SK-N-SH treated with all-trans-retinoic acid at 6 μM for 48 hours (cell line): ENCODE measurements around the gene NUP62CL.
A peak's percentile ranks its signal among the peaks of the same experiment; 100 is the strongest.

Experiments used
- ATAC-seq: fragments of 200-7000 bp; cut with Tn5 transposase; 3 replicates; pipeline ENCODE4 v1.9.1; 2020; ENCODE audit warnings: mild to moderate bottlenecking, moderate library complexity
- ARNTL ChIP-seq: fragments of 450-650 bp; formaldehyde crosslinking; IDR thresholded peaks from 2 replicates; pipeline ENCODE4 v1.5.0; 2020; ENCODE audit warnings: low read depth, mild to moderate bottlenecking, moderate library complexity, borderline replicate concordance
- BACH2 ChIP-seq: fragments of 250-450 bp; sonication (Bioruptor Pico); IDR thresholded peaks from 2 replicates; pipeline ENCODE4 v1.9.0; 2021; ENCODE audit warnings: mild to moderate bottlenecking, borderline replicate concordance
- CREB5 ChIP-seq: fragments of 250-450 bp; sonication (Bioruptor Pico); IDR thresholded peaks from 2 replicates; pipeline ENCODE4 v1.5.1; 2020; ENCODE audit warnings: low read depth, mild to moderate bottlenecking, moderate library complexity
- CSDC2 ChIP-seq: fragments of 250-450 bp; sonication (Bioruptor Pico); IDR thresholded peaks from 2 replicates; pipeline ENCODE4 v1.5.0; 2020; ENCODE audit warnings: mild to moderate bottlenecking, moderate library complexity
- ESRRG ChIP-seq: fragments of 250-450 bp; sonication (Bioruptor Pico); IDR thresholded peaks from 2 replicates; pipeline ENCODE4 v1.6.1; 2021; ENCODE audit warnings: mild to moderate bottlenecking
- GLIS3 ChIP-seq: fragments of 250-450 bp; sonication (Bioruptor Pico); IDR thresholded peaks from 2 replicates; pipeline ENCODE4 v1.5.0; 2020; ENCODE audit warnings: mild to moderate bottlenecking, moderate library complexity
- ISL1 ChIP-seq: fragments of 250-450 bp; sonication (Bioruptor Pico); IDR thresholded peaks from 2 replicates; pipeline ENCODE4 v2.1.2; 2022; ENCODE audit warnings: mild to moderate bottlenecking, moderate library complexity
- OSR1 ChIP-seq: fragments of 250-450 bp; sonication (Bioruptor Pico); IDR thresholded peaks from 2 replicates; pipeline ENCODE4 v1.8.0; 2022; ENCODE audit warnings: moderate library complexity, mild to moderate bottlenecking, inconsistent platforms
- PATZ1 ChIP-seq: fragments of 250-450 bp; sonication (Bioruptor Pico); IDR thresholded peaks from 2 replicates; pipeline ENCODE4 v1.8.0; 2020; ENCODE audit warnings: mild to moderate bottlenecking, moderate library complexity, borderline replicate concordance
- PPARA ChIP-seq: fragments of 250-450 bp; sonication (Bioruptor Pico); IDR thresholded peaks from 2 replicates; pipeline ENCODE4 v1.5.0; 2020; ENCODE audit warnings: mild to moderate bottlenecking, borderline replicate concordance
- RARB ChIP-seq: fragments of 250-450 bp; sonication (Bioruptor Pico); IDR thresholded peaks from 2 replicates; pipeline ENCODE4 v1.8.0; 2021; ENCODE audit warnings: mild to moderate bottlenecking, moderate library complexity
- SNAI2 ChIP-seq: fragments of 250-450 bp; sonication (Bioruptor Pico); IDR thresholded peaks from 2 replicates; pipeline ENCODE4 v1.5.0; 2020; ENCODE audit warnings: mild to moderate bottlenecking, moderate library complexity
- TOX ChIP-seq: fragments of 250-450 bp; sonication (Bioruptor Pico); IDR thresholded peaks from 2 replicates; pipeline ENCODE4 v1.8.0; 2021; ENCODE audit warnings: mild to moderate bottlenecking, moderate library complexity, borderline replicate concordance
- ZC3H10 ChIP-seq: fragments of 250-450 bp; sonication (Bioruptor Pico); IDR thresholded peaks from 2 replicates; pipeline ENCODE4 v1.5.1; 2021; ENCODE audit warnings: mild to moderate bottlenecking, moderate library complexity
- ZFP3 ChIP-seq: fragments of 250-450 bp; sonication (Bioruptor Pico); IDR thresholded peaks from 2 replicates; pipeline ENCODE4 v1.5.0; 2020; ENCODE audit warnings: mild to moderate bottlenecking, moderate library complexity
- ZFP30 ChIP-seq: fragments of 450-650 bp; formaldehyde crosslinking; IDR thresholded peaks from 2 replicates; pipeline ENCODE4 v1.5.0; 2022; ENCODE audit warnings: mild to moderate bottlenecking, moderate library complexity
- ZNF565 ChIP-seq: fragments of 450-650 bp; formaldehyde crosslinking; conservative IDR thresholded peaks from 2 replicates; pipeline ENCODE4 v1.5.0; 2020; ENCODE audit warnings: low read depth, mild to moderate bottlenecking, moderate library complexity
- ZNF70 ChIP-seq: fragments of 450-650 bp; formaldehyde crosslinking; IDR thresholded peaks from 2 replicates; pipeline ENCODE4 v1.5.0; 2020; ENCODE audit warnings: mild to moderate bottlenecking, moderate library complexity
- ZNF8 ChIP-seq: fragments of 450-650 bp; formaldehyde crosslinking; IDR thresholded peaks from 2 replicates; pipeline ENCODE4 v1.5.0; 2020; ENCODE audit warnings: mild to moderate bottlenecking, moderate library complexity
- TF ChIP-seq, protein P1 (sequence below): fragments of 250-450 bp; sonication (Bioruptor Pico); IDR thresholded peaks from 2 replicates; pipeline ENCODE4 v1.8.0; 2021; ENCODE audit warnings: low read depth, mild to moderate bottlenecking, moderate library complexity, borderline replicate concordance
- TF ChIP-seq, protein P2 (sequence below): fragments of 250-450 bp; sonication (Bioruptor Pico); IDR thresholded peaks from 2 replicates; pipeline ENCODE4 v1.5.0; 2020; ENCODE audit warnings: mild to moderate bottlenecking, moderate library complexity

The NUP62CL gene

DNA sequence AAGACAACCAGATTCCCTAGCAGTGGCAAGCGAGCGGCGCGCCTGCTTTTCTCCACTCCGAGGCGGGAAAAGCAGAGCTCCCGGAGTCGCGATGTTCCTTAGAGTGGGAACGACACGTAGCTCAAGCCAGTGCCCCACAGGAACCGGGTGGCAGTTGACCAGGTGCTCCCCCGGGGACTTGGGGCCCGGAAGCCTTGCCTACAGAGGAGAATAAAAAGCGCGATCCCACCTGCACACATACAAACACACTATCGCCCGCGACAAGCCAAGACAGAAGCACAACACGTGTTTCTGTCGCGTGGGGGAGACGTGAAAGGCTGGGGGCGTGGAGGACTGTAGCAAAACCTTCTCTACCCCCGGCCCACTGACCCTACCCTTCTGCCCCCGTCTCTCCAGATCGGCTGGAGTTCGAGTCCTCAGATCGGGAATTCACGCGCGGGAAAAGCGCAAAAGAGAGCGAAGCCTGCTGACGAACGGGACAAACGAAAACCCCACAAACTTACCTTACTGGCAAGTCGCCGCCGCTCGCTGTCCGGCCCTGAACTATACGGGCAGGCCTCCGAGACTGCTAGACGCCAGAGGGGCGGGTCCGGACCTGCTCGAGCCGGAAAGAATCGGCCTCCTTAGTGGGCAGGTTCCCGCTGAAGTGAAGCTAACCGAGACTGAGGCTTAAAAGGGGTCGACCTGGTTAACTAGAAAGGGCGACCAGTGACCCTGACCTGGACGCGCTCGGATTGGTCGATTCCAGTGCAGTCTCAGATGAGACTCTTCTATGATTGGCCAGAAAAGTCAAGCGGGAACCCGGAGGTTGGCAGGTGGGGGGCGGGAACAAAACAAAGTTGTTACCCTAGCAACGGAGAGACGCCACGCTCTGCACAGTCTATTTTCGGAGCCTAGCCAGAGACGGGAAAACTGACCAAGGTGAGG is at the start of gene NUP62CL, which contains the start of gene DNAAF6:
TSS of gene NUP62CL (minus strand) at position 664 of the 927 bp plus-strand sequence. CDS start 31,287 bp downstream, outside the sequence.
TSS of gene DNAAF6 (plus strand) at position 842 of the 927 bp plus-strand sequence. CDS start 6,265 bp downstream, outside the sequence.
- TF ChIP-seq OSR1 (CRISPR knock-in tag) (no peak), ZFP3 (no peak), ZC3H10 (no peak), ESRRG (CRISPR knock-in tag) (no peak), GLIS3 (no peak), SNAI2 (CRISPR knock-in tag) (no peak), ZNF565 (CRISPR knock-in tag) (no peak)
- peak; percentile 96 for ATAC-seq

- TF ChIP-seq ZFP3, result no peak
- no peak for TF ChIP-seq ZNF565 (CRISPR knock-in tag)
- no peak for TF ChIP-seq RARB (CRISPR knock-in tag)
- no peak for TF ChIP-seq ZNF8 (CRISPR knock-in tag)
- no peak for TF ChIP-seq OSR1 (CRISPR knock-in tag)
- no peak for TF ChIP-seq TOX (CRISPR knock-in tag)
- no peak for TF ChIP-seq ZC3H10
- no peak for TF ChIP-seq PATZ1 (CRISPR knock-in tag)
- TF ChIP-seq ARNTL (CRISPR knock-in tag), result no peak
- no peak for TF ChIP-seq CREB5 (CRISPR knock-in tag)
- no peak for TF ChIP-seq ZNF70 (CRISPR knock-in tag)
- TF ChIP-seq PPARA (CRISPR knock-in tag), result no peak
- no peak for TF ChIP-seq ZFP30 (CRISPR knock-in tag)
- no peak for ATAC-seq
These were observed 22.2 kb upstream of the NUP62CL start for GRCh38 chrX:107228486-107228819.

DNA sequence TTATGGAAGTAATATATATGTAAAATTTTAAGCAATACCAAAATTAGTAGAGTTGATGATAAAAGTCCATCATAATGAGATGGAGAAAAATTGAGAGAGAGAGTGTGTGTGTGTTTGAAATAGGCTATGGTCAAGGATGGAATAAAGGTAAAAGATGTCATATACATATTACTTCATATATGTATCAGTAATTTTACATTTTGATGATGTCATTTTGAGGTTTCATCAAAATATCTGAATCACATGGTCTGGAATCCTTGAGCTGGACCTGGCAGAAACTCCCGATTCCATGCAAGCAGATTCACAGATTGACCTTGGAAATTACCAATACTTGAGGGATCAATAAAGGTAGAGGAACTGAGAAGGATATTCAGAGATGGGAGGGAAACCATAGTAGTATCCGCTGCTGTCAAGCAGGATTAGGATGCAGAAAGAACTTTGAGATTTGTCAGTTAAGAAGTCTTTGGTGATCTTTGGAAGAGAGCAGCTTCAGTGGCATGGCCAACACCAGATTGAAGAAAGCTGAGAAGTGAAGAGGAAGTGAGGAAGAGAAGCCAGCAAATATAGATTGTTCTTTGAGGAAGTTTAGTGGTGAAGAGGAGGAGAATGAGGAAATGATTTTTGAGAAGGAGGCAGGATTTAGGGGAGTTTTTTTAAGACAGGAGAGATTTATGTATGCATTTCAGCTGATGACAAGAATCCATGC is 21.7 kb upstream of the NUP62CL start:
- no peak for TF ChIP-seq PPARA (CRISPR knock-in tag)
- TF ChIP-seq ZC3H10, result no peak
- TF ChIP-seq, protein P1, sequence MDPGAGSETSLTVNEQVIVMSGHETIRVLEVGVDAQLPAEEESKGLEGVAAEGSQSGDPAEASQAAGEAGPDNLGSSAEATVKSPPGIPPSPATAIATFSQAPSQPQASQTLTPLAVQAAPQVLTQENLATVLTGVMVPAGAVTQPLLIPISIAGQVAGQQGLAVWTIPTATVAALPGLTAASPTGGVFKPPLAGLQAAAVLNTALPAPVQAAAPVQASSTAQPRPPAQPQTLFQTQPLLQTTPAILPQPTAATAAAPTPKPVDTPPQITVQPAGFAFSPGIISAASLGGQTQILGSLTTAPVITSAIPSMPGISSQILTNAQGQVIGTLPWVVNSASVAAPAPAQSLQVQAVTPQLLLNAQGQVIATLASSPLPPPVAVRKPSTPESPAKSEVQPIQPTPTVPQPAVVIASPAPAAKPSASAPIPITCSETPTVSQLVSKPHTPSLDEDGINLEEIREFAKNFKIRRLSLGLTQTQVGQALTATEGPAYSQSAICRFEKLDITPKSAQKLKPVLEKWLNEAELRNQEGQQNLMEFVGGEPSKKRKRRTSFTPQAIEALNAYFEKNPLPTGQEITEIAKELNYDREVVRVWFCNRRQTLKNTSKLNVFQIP (CRISPR knock-in tag), result no peak
- TF ChIP-seq ISL1 (CRISPR knock-in tag), result no peak
- TF ChIP-seq GLIS3, result no peak
- TF ChIP-seq ZFP30 (CRISPR knock-in tag), result no peak
- TF ChIP-seq ZNF70 (CRISPR knock-in tag), result no peak
- TF ChIP-seq ESRRG (CRISPR knock-in tag), result no peak
- TF ChIP-seq RARB (CRISPR knock-in tag), result no peak
- no peak for TF ChIP-seq BACH2 (CRISPR knock-in tag)
- TF ChIP-seq PATZ1 (CRISPR knock-in tag), result no peak
- TF ChIP-seq SNAI2 (CRISPR knock-in tag), result no peak

GRCh38 chrX:107226757-107227156 is 20.5 kb upstream of the NUP62CL start:
- peak; percentile 70 for ATAC-seq
- TF ChIP-seq CREB5 (CRISPR knock-in tag) (0 out of 2 replicates have a peak, but pooled peaks have one; percentile 21), CSDC2 (CRISPR knock-in tag) (no peak), TOX (CRISPR knock-in tag) (no peak), ZNF70 (CRISPR knock-in tag) (no peak), ZFP3 (no peak)
- TF ChIP-seq, protein P2, sequence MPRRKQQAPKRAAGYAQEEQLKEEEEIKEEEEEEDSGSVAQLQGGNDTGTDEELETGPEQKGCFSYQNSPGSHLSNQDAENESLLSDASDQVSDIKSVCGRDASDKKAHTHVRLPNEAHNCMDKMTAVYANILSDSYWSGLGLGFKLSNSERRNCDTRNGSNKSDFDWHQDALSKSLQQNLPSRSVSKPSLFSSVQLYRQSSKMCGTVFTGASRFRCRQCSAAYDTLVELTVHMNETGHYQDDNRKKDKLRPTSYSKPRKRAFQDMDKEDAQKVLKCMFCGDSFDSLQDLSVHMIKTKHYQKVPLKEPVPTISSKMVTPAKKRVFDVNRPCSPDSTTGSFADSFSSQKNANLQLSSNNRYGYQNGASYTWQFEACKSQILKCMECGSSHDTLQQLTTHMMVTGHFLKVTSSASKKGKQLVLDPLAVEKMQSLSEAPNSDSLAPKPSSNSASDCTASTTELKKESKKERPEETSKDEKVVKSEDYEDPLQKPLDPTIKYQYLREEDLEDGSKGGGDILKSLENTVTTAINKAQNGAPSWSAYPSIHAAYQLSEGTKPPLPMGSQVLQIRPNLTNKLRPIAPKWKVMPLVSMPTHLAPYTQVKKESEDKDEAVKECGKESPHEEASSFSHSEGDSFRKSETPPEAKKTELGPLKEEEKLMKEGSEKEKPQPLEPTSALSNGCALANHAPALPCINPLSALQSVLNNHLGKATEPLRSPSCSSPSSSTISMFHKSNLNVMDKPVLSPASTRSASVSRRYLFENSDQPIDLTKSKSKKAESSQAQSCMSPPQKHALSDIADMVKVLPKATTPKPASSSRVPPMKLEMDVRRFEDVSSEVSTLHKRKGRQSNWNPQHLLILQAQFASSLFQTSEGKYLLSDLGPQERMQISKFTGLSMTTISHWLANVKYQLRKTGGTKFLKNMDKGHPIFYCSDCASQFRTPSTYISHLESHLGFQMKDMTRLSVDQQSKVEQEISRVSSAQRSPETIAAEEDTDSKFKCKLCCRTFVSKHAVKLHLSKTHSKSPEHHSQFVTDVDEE (CRISPR knock-in tag), result no peak

More for the DNA sequence above, 21.7 kb upstream of the NUP62CL start:
- no peak for ATAC-seq
